NCI-H748 treated with DMSO at 0.1 percent for 48 hours (cell line): Measurements from ENCODE around the gene CISD2.
"Not testable (repeated sequence)": the region's sequence is repeated elsewhere in the genome, so short reads cannot be mapped to it uniquely, and the experiment has no call there.

Experiments used
- DNase-seq: peaks from one replicate; lab custom pipeline; 2025; lab: John Stamatoyannopoulos, UW

Gene CISD2

DNA sequence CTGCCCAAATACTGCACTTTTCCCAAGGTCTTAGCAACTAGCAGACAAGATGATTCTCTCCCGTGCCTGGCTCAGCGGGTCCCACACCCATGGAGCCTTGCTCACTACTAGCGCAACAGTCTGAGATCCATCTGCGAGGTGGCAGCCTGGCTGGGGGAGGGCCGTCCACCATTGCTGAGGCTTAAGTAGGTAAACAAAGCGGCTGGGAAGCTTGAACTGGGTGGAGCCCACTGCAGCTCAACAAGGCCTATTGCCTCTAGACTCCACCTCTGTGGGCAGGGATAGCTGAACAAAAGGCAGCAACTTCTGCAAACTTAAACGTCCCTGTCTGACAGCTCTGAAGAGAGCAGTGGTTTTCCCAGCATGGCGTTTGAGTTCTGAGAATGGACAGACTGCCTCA, 50.9 kb downstream of the CISD2 start:
- DNase-seq: not testable (repeated sequence)

DNA sequence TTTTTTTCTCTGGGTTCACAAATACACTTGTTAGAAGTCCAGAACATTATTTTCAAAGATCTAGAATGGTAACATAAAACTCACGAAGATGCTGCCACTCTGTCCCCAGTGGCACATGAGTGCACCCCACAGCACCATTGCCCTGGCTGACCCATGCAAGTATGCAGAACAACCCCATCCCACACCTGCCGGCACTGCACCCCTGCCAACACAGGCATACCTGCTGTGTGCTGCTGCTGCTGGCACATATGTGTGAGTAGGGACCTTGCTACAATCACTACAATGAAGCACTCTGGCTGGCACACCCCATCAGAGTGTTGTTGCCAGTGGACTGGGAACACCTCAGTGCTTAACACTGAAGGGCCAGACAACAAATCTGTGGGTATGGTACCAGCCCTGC, 66.9 kb downstream of the CISD2 start:
- no peak for DNase-seq

DNA sequence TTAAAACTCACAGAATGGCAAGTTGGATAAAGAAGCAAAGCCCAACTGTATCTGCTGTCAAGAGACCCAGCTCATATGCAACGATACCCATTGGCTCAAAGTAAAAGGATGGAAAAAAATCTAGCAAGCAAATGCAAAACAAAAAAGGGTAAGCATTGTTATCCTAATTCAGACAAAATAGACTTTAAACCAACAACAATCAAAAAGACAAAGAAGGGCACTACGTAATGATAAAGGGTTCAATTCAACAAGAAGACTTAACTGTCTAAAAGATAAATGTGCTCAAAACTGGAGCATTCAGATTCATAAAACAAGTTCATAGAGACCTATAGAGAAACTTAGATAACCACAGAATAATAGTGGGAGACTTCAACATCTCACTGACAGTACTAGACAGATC, 69.3 kb downstream of the CISD2 start:
- not testable (repeated sequence) for DNase-seq
